ENCODE results near the gene KLHDC7B.

The KLHDC7B gene

DNA sequence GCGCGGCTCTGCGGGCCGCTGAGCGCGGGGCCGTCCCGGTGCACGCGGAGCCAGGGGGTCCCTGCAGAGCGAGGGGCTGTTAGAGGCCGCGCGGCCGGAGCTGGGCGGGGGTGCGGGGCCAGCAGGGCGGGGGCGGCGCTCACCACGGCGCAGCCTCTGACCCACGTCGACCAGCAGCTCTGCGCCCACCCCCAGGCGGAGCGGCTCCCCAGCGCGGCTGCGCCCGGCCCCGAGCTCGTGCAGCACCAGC is 19.9 kb upstream of the KLHDC7B start:
- Histone ChIP-seq H3K4me3 (peak overlapping the region; percentile 84), H3K27ac (peak overlapping the region; percentile 89), H3K9ac (ENCODE audit: insufficient read length) (peak overlapping the region; percentile 79), H3K36me3 (ENCODE audit: insufficient read depth, low read length) (peaks cover 16% of the 10 kb centered on the region; the same call in 1 of the 2 replicates), H3K9me3 (ENCODE audit: low read depth, low read length) (no peaks in the 10 kb centered on the region)
- DNase-seq (ENCODE audit: low read depth, low spot score), result no peak
- TF ChIP-seq EZH2 (IDR thresholded peaks at IDR 0.05), result no peak
- no peak for TF ChIP-seq FOXP2 (optimal IDR thresholded peaks at IDR 0.05; ENCODE audit: control extremely low read depth, extremely low read length, insufficient read depth)
- no peak for TF ChIP-seq POLR2AphosphoS5 (IDR thresholded peaks at IDR 0.05; ENCODE audit: borderline replicate concordance, low read depth, low read length)

GRCh38 chr22:50526108-50526833 is 19.4 kb upstream of the KLHDC7B start:
- H3K9me3 ChIP-seq (ENCODE audit: low read depth, low read length), result no peaks in the 10 kb centered on the region
- H3K27ac ChIP-seq, result peak overlapping the region; percentile 89
- TF ChIP-seq EZH2 (IDR thresholded peaks at IDR 0.05), result no peak
- TF ChIP-seq FOXP2 (optimal IDR thresholded peaks at IDR 0.05; ENCODE audit: control extremely low read depth, extremely low read length, insufficient read depth), result no peak
- no peak; the same call in 1 of the 2 replicates for TF ChIP-seq POLR2AphosphoS5 (IDR thresholded peaks at IDR 0.05; ENCODE audit: borderline replicate concordance, low read depth, low read length)
- H3K36me3 ChIP-seq (ENCODE audit: insufficient read depth, low read length), result peaks cover 11% of the 10 kb centered on the region; the same call in 1 of the 2 replicates
- H3K9ac ChIP-seq (ENCODE audit: insufficient read length), result peak overlapping the region; percentile 79
- DNase-seq (ENCODE audit: low read depth, low spot score), result no peak
- peak overlapping the region; percentile 84 for H3K4me3 ChIP-seq

DNA sequence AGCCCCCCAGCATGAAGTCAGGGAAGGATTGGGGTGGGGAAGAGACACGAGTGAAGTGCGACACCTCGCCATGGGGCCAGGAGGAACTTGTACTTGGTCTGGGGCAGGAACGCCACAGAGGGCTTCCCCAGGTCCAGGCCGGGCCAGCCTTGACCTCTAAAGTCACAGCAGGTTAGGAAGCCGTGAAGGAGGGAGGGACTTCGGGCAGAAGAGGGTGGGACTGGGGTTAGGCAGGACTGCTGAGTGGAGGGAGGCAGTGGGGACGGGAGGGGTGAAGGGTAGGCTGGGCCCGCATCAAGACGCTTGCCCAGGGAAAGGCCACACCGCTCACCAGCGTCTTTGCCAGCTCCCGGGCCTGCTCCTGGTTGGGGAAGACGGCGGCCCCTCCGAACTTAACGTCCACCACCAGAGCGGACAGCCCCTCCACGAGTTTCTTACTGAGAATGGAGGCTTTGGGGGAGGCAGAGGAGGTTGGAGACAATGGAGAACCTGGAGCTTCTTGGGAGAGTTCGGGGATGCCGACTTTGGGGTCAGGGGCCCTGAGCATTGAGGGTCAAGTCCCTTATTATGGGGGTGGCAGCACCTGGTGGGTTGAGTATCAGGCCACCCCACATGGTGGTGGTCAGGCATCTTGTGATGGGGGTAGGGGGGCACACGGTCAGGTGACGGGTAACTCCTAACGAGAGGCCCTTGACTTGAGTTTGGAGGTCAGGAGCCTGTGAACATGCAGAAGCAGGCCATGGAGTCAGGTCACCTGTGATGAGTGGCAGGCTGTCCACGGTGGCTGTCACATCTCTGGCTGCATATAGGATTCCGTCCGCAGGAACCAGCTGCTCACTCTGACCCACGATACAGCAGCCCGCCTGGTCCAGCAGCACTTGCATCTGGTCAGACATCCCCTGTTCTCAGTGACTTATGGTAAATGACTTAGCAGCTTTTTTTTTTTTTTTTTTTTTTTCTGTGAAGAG is 18.6 kb upstream of the KLHDC7B start:
- H3K9ac ChIP-seq (ENCODE audit: insufficient read length), result peak overlapping the region; percentile 79
- no peak for DNase-seq (ENCODE audit: low read depth, low spot score)
- no peak for TF ChIP-seq FOXP2 (optimal IDR thresholded peaks at IDR 0.05; ENCODE audit: control extremely low read depth, extremely low read length, insufficient read depth)
- no peak; the same call in 1 of the 2 replicates for TF ChIP-seq POLR2AphosphoS5 (IDR thresholded peaks at IDR 0.05; ENCODE audit: borderline replicate concordance, low read depth, low read length)
- TF ChIP-seq EZH2 (IDR thresholded peaks at IDR 0.05), result no peak
- H3K9me3 ChIP-seq (ENCODE audit: low read depth, low read length), result no peaks in the 10 kb centered on the region
- H3K27ac ChIP-seq, result 0 out of 2 replicates have a peak overlapping the region, but pooled peaks have one; percentile 89
- peak overlapping the region; percentile 84 for H3K4me3 ChIP-seq
- peaks cover 11% of the 10 kb centered on the region; the same call in 1 of the 2 replicates for H3K36me3 ChIP-seq (ENCODE audit: insufficient read depth, low read length)

DNA sequence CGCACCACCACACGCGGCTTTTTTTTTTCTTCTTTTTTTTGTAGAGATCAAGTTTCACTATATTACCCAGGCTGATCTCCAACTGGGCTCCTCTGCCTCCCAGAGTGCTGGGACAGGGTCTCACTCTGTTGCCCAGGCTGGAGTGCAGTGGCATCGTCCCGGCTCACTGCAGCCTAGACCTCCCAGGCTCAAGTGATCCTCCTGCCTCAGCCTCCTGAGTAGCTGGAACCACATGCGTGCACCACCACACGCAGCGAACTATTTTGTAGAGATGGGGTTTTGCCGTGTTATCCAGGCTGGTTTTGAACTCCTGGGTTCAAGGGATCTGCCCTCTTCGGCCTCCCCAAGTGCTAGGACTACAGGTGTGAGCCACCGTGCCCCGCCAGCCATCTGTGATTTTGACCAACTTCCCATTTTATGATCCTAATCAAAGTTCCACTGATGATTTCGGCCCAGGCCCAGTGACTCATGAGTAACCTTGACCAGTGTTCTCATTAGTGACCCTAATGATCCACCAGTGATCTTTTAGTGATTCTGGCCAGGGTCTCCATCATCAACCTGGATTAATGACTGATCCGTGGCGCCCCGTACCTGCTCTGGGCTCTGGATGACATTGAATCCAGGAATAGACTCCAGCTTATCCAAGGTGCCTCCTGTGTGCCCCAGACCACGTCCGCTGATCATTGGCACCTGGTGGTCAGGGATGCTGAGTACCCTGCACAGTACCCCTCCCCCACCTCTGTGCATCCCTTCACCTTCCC is 17.6 kb upstream of the KLHDC7B start:
- no peak overlapping the region for H3K27ac ChIP-seq
- TF ChIP-seq FOXP2 (optimal IDR thresholded peaks at IDR 0.05; ENCODE audit: control extremely low read depth, extremely low read length, insufficient read depth) (no peak), POLR2AphosphoS5 (IDR thresholded peaks at IDR 0.05; ENCODE audit: borderline replicate concordance, low read depth, low read length) (no peak), EZH2 (IDR thresholded peaks at IDR 0.05) (no peak)

GRCh38 chr22:50528682-50529415 is 16.9 kb upstream of the KLHDC7B start:
- peaks cover 1% of the 10 kb centered on the region; the same call in 1 of the 2 replicates for H3K36me3 ChIP-seq (ENCODE audit: insufficient read depth, low read length)
- H3K9me3 ChIP-seq (ENCODE audit: low read depth, low read length), result no peaks in the 10 kb centered on the region
- no peak overlapping the region for H3K27ac ChIP-seq
- DNase-seq (ENCODE audit: low read depth, low spot score), result no peak
- TF ChIP-seq EZH2 (IDR thresholded peaks at IDR 0.05) (no peak), FOXP2 (optimal IDR thresholded peaks at IDR 0.05; ENCODE audit: control extremely low read depth, extremely low read length, insufficient read depth) (no peak), POLR2AphosphoS5 (IDR thresholded peaks at IDR 0.05; ENCODE audit: borderline replicate concordance, low read depth, low read length) (no peak)
- no peak overlapping the region for H3K9ac ChIP-seq (ENCODE audit: insufficient read length)
- no peak overlapping the region for H3K4me3 ChIP-seq

More for the DNA sequence above, 17.6 kb upstream of the KLHDC7B start:
- no peak for DNase-seq (ENCODE audit: low read depth, low spot score)
- H3K36me3 ChIP-seq (ENCODE audit: insufficient read depth, low read length), result peaks cover 9% of the 10 kb centered on the region; the same call in 1 of the 2 replicates
- no peak overlapping the region for H3K4me3 ChIP-seq
- no peak overlapping the region for H3K9ac ChIP-seq (ENCODE audit: insufficient read length)
- no peaks in the 10 kb centered on the region for H3K9me3 ChIP-seq (ENCODE audit: low read depth, low read length)

DNA sequence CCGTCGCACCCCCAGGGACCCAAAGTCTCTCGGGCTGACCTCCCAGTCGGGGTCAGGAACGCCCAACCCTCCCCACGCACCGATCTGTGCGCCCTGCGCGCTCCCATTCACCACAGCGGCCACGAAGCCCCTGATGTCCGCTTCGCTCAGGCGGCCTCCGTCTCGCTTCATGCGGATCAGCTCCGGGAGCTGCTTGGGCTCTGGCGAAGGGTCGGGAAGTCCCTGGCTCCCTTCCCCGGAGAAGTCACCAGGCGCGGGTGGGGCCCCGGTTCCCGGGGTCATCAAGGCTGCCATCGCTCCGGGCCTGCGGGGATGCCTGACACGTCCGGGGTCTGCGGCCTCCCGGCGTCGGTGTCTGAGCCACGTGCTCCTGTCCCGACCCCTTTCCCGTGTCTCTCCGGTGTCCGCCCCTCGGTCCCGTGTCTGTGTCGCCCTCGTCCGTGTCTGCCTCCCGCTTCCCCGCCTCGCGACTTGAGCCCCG is 16.2 kb upstream of the KLHDC7B start:
- Histone ChIP-seq H3K36me3 (ENCODE audit: insufficient read depth, low read length) (no peaks in the 10 kb centered on the region), H3K27ac (no peak overlapping the region), H3K9me3 (ENCODE audit: low read depth, low read length) (no peaks in the 10 kb centered on the region), H3K4me3 (peak overlapping the region; percentile 82), H3K9ac (ENCODE audit: insufficient read length) (no peak overlapping the region)
- TF ChIP-seq EZH2 (IDR thresholded peaks at IDR 0.05), result no peak
- TF ChIP-seq POLR2AphosphoS5 (IDR thresholded peaks at IDR 0.05; ENCODE audit: borderline replicate concordance, low read depth, low read length), result no peak
- TF ChIP-seq FOXP2 (optimal IDR thresholded peaks at IDR 0.05; ENCODE audit: control extremely low read depth, extremely low read length, insufficient read depth), result no peak
- DNase-seq (ENCODE audit: low read depth, low spot score), result no peak

GRCh38 chr22:50529897-50530579 is 15.7 kb upstream of the KLHDC7B start, which contains the start of gene TYMP:
TYMP (minus strand) TSS chr22:50530012; CDS start chr22:50529709, 303 bp downstream.
- no peaks in the 10 kb centered on the region for H3K9me3 ChIP-seq (ENCODE audit: low read depth, low read length)
- no peak within 1 kb of the TSS for H3K27ac ChIP-seq
- H3K9ac ChIP-seq (ENCODE audit: insufficient read length), result peak within 1 kb of the TSS; percentile 78
- TF ChIP-seq FOXP2 (optimal IDR thresholded peaks at IDR 0.05; ENCODE audit: control extremely low read depth, extremely low read length, insufficient read depth) (no peak), EZH2 (IDR thresholded peaks at IDR 0.05) (no peak), POLR2AphosphoS5 (IDR thresholded peaks at IDR 0.05; ENCODE audit: borderline replicate concordance, low read depth, low read length) (no peak)
- peak within 1 kb of the TSS; percentile 82 for H3K4me3 ChIP-seq
- no peaks in the 10 kb centered on the region for H3K36me3 ChIP-seq (ENCODE audit: insufficient read depth, low read length)
- no peak for DNase-seq (ENCODE audit: low read depth, low spot score)
